Endometrial microvascular endothelial cells (primary cell): ENCODE measurements around the gene PRUNE2. TPM values are rescaled to one million over a fixed set of nuclear protein-coding genes. Genes with fewer than 3 reads are reported as not detected.

Source experiments
- in situ Hi-C: cut with HindIII; loops from 2 replicates; pipeline ENCODE4 v1.10.0; 2017; ENCODE audit warnings: low sequenced_read_pairs, low pct_unique_long_range_greater_than_20kb; ENCODE audit errors: inconsistent ontology term
- total RNA-seq: library from RNA; depleted of rRNA; stranded (reverse); fragments of >200 nt; gene quantifications from one replicate; pipeline ENCODE4 v1.2.3, GENCODE V29; 2015; ENCODE audit errors: inconsistent ontology term

The PRUNE2 gene
- total RNA-seq, 1 donor from 2014 or later: 10.8 TPM

- in situ Hi-C loops: no loop called here
Observed at GRCh38 chr9:76576344-76576743, 329.6 kb downstream of the PRUNE2 start.

GRCh38 chr9:76575761-76576160 lies 330.2 kb downstream of the PRUNE2 start:
- in situ Hi-C loops: no loop called here

- in situ Hi-C loops: no loop called here
Observed at GRCh38 chr9:76573905-76574760, 331.8 kb downstream of the PRUNE2 start.

GRCh38 chr9:76573408-76573807 lies 332.5 kb downstream of the PRUNE2 start:
- in situ Hi-C loops: no loop called here

- in situ Hi-C loops: no loop called here
Observed at GRCh38 chr9:76572151-76572550, 333.8 kb downstream of the PRUNE2 start.

- in situ Hi-C loops: no loop called here
Observed at GRCh38 chr9:76571743-76572146, 334.2 kb downstream of the PRUNE2 start.

GRCh38 chr9:76571288-76571687 lies 334.6 kb downstream of the PRUNE2 start:
- in situ Hi-C loops: no loop called here

GRCh38 chr9:76570826-76571225 lies 335.1 kb downstream of the PRUNE2 start:
- in situ Hi-C loops: no loop called here

- in situ Hi-C loops: no loop called here
Observed at GRCh38 chr9:76567086-76567485, 338.8 kb downstream of the PRUNE2 start.

- in situ Hi-C loops: no loop called here
Observed at GRCh38 chr9:76564297-76564696, 341.6 kb downstream of the PRUNE2 start.

GRCh38 chr9:76562511-76562911 lies 343.4 kb downstream of the PRUNE2 start:
- in situ Hi-C loops: no loop called here

GRCh38 chr9:76561900-76562299 lies 344.0 kb downstream of the PRUNE2 start:
- in situ Hi-C loops: no loop called here

Other genes starting within 250 kb of the PRUNE2 start
- 0.84 TPM for gene PCA3, start 141.7 kb downstream of the PRUNE2 start, total RNA-seq
- not detected for gene FOXB2, start 113.5 kb upstream of the PRUNE2 start, total RNA-seq